ENCODE results near the gene ZNF770.
A peak's percentile ranks its signal among the peaks of the same experiment; 100 is the strongest.
"Not testable (repeated sequence)": the region's sequence is repeated elsewhere in the genome, so short reads cannot be mapped to it uniquely, and the experiment has no call there.

ZNF770 gene

DNA sequence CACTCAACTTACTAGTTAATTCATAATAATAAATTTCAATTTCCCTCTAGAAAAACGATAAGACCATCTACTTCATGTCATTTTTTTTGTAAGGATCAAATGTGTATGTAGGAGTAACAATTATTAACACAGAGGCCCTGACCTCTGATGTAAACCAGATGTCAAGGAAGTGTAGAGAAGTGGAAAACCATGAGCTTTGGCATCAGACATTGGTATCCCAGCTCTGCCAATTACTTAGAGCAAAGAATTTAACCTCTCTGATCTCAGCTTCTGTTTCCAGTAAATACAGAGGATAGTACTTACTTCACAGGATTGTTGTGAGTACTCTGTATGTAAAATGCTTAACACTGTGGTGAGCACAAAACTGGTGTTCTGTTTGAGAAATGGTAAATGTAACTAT, 36.1 kb downstream of the ZNF770 start:
- no peak overlapping the region for H3K27ac ChIP-seq
- TF ChIP-seq ZFX (IDR thresholded peaks at IDR 0.05), result no peak
- TF ChIP-seq, protein P1, sequence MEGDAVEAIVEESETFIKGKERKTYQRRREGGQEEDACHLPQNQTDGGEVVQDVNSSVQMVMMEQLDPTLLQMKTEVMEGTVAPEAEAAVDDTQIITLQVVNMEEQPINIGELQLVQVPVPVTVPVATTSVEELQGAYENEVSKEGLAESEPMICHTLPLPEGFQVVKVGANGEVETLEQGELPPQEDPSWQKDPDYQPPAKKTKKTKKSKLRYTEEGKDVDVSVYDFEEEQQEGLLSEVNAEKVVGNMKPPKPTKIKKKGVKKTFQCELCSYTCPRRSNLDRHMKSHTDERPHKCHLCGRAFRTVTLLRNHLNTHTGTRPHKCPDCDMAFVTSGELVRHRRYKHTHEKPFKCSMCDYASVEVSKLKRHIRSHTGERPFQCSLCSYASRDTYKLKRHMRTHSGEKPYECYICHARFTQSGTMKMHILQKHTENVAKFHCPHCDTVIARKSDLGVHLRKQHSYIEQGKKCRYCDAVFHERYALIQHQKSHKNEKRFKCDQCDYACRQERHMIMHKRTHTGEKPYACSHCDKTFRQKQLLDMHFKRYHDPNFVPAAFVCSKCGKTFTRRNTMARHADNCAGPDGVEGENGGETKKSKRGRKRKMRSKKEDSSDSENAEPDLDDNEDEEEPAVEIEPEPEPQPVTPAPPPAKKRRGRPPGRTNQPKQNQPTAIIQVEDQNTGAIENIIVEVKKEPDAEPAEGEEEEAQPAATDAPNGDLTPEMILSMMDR (conservative IDR thresholded peaks at IDR 0.05), result no peak

DNA sequence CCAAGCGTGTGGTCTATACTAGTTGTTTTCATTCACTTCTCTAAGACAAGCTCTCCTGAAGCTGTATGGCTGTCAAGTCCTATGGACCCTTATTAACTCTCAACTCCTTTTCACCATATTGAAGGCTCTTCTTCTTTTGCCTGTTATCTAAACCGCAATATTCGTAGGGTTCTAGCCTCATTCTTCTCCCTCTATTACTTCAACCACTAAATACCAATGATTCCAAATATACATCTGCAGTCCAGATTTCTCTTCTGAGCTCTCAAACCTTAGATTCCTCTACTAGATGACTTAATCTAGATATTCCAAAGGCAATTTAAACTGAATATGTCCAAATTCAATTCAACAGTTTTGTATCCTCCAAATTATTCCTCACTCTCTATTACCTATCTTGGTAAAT, 43.2 kb downstream of the ZNF770 start:
- TF ChIP-seq, protein P1 (conservative IDR thresholded peaks at IDR 0.05), result no peak
- TF ChIP-seq ZFX (IDR thresholded peaks at IDR 0.05), result no peak
- no peak overlapping the region for H3K27ac ChIP-seq

DNA sequence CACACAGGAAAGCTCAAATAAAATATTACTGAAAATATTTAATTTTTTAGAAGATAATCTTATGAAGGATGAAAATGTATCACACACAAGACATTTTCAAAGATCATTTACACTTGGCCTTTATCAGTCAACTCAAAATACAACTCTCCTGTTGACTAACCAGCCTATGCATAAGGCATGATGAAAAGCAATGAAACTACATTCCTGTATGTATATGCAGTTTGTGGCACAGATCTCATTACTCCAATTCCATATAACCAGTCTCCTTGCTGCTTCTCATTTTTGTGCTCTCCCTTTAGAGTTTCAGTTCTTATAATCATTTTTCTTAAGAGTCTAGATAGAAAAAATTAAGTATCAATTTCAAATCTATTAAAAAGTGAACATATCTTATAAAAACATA, 44.4 kb downstream of the ZNF770 start:
- H3K27ac ChIP-seq, result no peak overlapping the region
- TF ChIP-seq ZFX (IDR thresholded peaks at IDR 0.05), result no peak
- TF ChIP-seq, protein P1 (conservative IDR thresholded peaks at IDR 0.05), result no peak

DNA sequence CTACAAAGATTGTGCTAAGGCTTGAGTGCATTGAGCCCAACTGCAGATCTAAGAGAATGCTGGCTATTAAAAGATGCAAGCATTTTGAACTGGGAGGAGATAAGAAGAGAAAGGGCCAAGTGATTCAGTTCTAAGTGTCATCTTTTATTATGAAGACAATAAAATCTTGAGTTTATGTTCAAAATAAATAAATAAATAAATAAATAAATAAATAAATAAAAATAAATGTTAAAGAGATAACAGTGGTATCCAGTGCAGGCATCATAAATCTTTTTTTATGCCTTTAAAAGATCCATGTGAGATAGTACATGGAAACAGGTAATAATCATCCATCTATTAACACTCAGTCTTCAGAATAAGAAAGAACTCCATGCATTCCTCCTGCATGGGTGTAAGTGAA, 44.8 kb downstream of the ZNF770 start:
- H3K27ac ChIP-seq, result not testable (repeated sequence)

DNA sequence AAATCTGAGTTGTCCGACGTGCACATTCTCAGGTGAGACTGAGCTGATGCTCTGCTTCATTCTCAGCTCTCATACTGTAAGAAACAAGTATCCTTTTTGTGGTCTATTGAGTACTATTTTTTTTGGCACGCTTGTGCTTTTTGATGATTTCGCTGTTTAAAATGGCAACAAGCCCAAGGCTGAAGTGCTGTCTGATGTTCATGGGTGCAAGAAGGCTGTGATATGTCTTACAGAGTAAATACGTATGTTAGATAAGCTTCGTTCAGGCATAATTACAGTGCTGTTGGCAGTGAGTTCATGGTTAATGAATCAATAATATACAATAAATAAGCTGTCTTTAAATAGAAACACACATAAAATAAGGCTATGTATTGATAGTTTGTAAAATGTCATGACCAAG, 45.7 kb downstream of the ZNF770 start:
- H3K27ac ChIP-seq, result no peak overlapping the region
- TF ChIP-seq ZFX (IDR thresholded peaks at IDR 0.05), result no peak
- TF ChIP-seq, protein P1 (conservative IDR thresholded peaks at IDR 0.05), result no peak

DNA sequence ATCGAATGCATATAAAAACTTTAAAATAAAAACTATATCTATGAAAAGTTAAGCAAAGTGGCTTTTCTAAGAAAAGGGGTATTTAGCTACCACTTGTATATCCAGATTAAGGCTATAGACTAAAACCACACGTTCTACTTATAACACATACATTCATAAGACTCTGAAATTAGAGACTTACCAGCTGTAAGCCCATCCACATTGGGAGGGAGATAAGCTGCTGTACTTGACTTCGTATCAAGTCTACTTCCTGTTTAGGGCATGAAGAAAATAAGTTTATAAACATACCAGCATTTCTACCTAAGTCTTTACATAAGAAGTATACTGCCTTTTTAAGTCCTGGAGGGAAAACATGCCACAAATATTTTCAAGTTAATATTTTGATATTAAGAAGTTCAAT, 46.3 kb downstream of the ZNF770 start:
- H3K27ac ChIP-seq, result no peak overlapping the region
- no peak for TF ChIP-seq ZFX (IDR thresholded peaks at IDR 0.05)
- TF ChIP-seq, protein P1 (conservative IDR thresholded peaks at IDR 0.05), result no peak

DNA sequence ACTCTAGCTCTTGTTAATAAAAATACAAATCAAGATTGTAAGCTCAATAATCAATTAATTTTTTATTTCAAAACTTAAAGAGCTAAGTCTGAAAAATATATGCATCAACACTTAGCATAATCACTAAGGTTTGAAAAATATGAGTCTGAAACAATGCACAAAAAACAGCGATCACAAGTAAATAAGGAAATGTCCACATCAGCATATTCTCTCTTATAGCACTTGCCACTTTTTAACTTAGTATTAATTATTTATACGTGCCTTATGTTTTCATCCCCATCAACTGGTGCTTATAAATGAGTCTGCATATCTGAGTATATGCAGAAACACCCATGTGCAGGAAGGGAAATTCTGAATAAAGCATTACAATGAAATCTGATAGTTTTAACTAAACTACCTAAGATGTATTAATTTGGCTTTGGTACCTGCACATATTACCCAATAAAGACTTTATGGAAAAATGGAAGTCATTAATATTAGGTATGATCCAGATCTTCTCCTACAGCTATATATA, 46.8 kb downstream of the ZNF770 start:
- TF ChIP-seq, protein P1 (conservative IDR thresholded peaks at IDR 0.05), result no peak
- no peak for TF ChIP-seq ZFX (IDR thresholded peaks at IDR 0.05)
- no peak overlapping the region for H3K27ac ChIP-seq

DNA sequence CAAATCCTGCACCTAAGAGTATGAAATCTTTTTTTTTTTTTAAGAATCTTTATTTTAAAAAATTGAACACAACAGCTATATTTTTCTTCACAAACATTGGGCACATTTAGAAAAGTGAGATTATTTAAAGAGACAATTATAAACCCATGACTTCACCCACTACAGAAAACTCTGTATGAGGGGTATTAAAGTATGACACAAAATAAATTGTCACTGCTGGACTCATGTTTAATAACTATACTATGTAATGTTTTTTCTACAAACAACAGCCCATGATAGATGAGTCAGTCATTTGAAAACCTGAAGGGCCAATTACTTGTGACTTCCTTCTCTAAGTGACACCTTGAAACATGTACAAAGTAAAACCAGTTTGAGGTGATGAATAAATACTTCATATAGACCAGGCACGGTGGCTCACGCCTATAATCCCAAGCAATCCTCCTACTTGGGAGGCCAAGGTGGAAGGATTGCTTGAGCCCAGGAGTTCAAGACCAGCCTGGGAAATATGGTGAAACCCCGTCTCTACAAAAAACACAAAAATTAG, 54.6 kb downstream of the ZNF770 start:
- H3K27ac ChIP-seq, result no peak overlapping the region
- TF ChIP-seq ZFX (IDR thresholded peaks at IDR 0.05), result no peak
- TF ChIP-seq, protein P1 (conservative IDR thresholded peaks at IDR 0.05), result no peak

DNA sequence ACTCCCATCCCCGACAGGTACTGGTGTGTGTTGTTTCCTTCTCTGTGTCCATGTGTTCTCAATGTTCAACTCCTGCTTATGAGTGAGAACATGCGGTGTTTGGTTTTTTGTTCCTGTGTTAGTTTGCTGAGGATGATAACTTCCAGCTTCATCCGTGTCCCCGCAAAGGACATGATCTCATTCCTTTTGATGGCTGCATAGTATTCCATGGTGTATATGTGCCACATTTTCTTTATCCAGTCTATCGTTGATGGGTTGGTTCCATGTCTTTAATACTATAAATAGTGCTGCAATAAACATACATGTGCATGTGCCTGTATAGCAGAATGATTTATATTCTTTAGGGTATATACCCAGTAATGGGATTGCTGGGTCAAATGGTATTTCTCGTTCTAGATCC, 59.7 kb downstream of the ZNF770 start:
- peak overlapping the region; percentile 42; the same call in 1 of the 2 replicates for H3K27ac ChIP-seq
